K562 (cell line): ENCODE data around the gene PYGM. TPM values are rescaled to one million over a fixed set of nuclear protein-coding genes. Genes with fewer than 3 reads are reported as not detected.

Experiments used
- ATAC-seq: fragments of 200-7000 bp; cut with Tn5 transposase; 3 replicates; pipeline ENCODE4 v1.9.1; 2020; ENCODE audit warnings: moderate library complexity
- BruUV-seq: library from RNA; stranded (reverse); fragments of 400-500 nt; replicated peaks from 2 replicates; lab custom pipeline; 2021; lab: Mats Ljungman, UMichigan
- CTCF ChIA-PET: fragments of 300-600 bp; formaldehyde crosslinking; extraction: SDS; loops from one replicate; lab custom pipeline; 2021; ENCODE audit warnings: low intra/inter-chr PET ratio; lab: Yijun Ruan, JAX
- POLR2A ChIA-PET: fragments of 300-600, 350-650 bp; sonication (Branson Sonifier 250); formaldehyde crosslinking; extraction: SDS; loops from one replicate; lab custom pipeline; 2021; ENCODE audit warnings: antibody characterized with exemption, inconsistent platforms; lab: Yijun Ruan, JAX
- DNase-seq, 4 experiments: peaks; one replicate each; pipeline versions ENCODE4 v3.0.0 to v3.0.0-alpha.2; 2011 to 2018; ENCODE audit warnings: low spot score in 3 of 4, mixed read lengths in 3 of 4; ENCODE audit errors: extremely low read depth in 1 of 4
- FAIRE-seq: peaks from 2 replicates; lab custom pipeline; 2011; peaks lifted over from hg19 to GRCh38; lab: Jason Lieb, UNC
- H2AFZ ChIP-seq: 2 replicates; pipeline ENCODE4 v1.6.0; 2011; ENCODE audit warnings: low read depth, low read length, control low read depth, inconsistent platforms
- H3K27ac ChIP-seq: fragments of 200-600 bp; 3 replicates; pipeline ENCODE4 v1.8.0; 2011; ENCODE audit warnings: low read depth, mild to moderate bottlenecking, control low read depth, inconsistent platforms, low read length, moderate library complexity, mixed read lengths; ENCODE audit errors: extremely low read depth
- H3K27me3 ChIP-seq, 2 experiments: fragments of 300-600 bp in 1 of 2; 2 replicates in 1 of 2; 3 replicates in 1 of 2; pipeline versions ENCODE4 v1.6.0 to v1.8.0; 2011; ENCODE audit warnings: inconsistent platforms in 2 of 2, low read length in 2 of 2, mild to moderate bottlenecking in 1 of 2, mixed read lengths in 1 of 2, moderate library complexity in 1 of 2; ENCODE audit not compliant: control insufficient read depth in 2 of 2, insufficient read depth in 2 of 2
- H3K36me3 ChIP-seq: fragments of 300-600 bp; 3 replicates; pipeline ENCODE4 v1.8.0; 2011; ENCODE audit warnings: mild to moderate bottlenecking, low read length, inconsistent platforms; ENCODE audit not compliant: control insufficient read depth, insufficient read depth
- H3K4me1 ChIP-seq, 2 experiments: fragments of 200-600 bp in 1 of 2; replicated peaks in 1 of 2; 2 replicates in 1 of 2; 3 replicates in 1 of 2; pipeline versions ENCODE4 v1.5.1 to v1.8.0; 2011; ENCODE audit warnings: inconsistent platforms in 2 of 2, low read length in 2 of 2, mild to moderate bottlenecking in 1 of 2, mixed read lengths in 1 of 2, moderate library complexity in 1 of 2; ENCODE audit not compliant: control insufficient read depth in 2 of 2, insufficient read depth in 2 of 2
- H3K4me2 ChIP-seq: 2 replicates; pipeline ENCODE4 v1.6.1; 2011; ENCODE audit warnings: low read length, control low read depth, inconsistent platforms, mixed read lengths; ENCODE audit not compliant: insufficient read depth
- H3K4me3 ChIP-seq: fragments of 200-600 bp; sonication (generic), shearing (Covaris generic); 2 replicates; pipeline ENCODE4 v1.5.1; 2016; ENCODE audit warnings: control low read depth, inconsistent platforms
- H3K79me2 ChIP-seq: fragments of 200-600 bp; 3 replicates; pipeline ENCODE4 v1.8.0; 2011; ENCODE audit warnings: low read length, inconsistent platforms; ENCODE audit not compliant: control insufficient read depth, insufficient read depth
- H3K9ac ChIP-seq, 2 experiments: 2 replicates each; pipeline versions ENCODE4 v1.6.0 to v1.6.1; 2011; ENCODE audit warnings: low read depth in 2 of 2, low read length in 2 of 2, control low read depth in 1 of 2, inconsistent platforms in 1 of 2, mild to moderate bottlenecking in 1 of 2, mixed read lengths in 1 of 2; ENCODE audit not compliant: insufficient read depth in 1 of 2
- H3K9me1 ChIP-seq: one replicate; pipeline ENCODE4 v1.6.0; 2011; ENCODE audit warnings: inconsistent platforms, mild to moderate bottlenecking, low read length, moderate library complexity; ENCODE audit not compliant: control insufficient read depth, insufficient read depth
- H3K9me3 ChIP-seq: replicated peaks from 2 replicates; pipeline ENCODE4 v1.5.1; 2011; ENCODE audit warnings: low read depth, low read length, inconsistent platforms; ENCODE audit not compliant: control insufficient read depth, insufficient read depth
- H4K20me1 ChIP-seq: replicated peaks from 2 replicates; pipeline ENCODE4 v1.6.1; 2011; ENCODE audit warnings: low read length, inconsistent platforms, mixed read lengths; ENCODE audit not compliant: control insufficient read depth, insufficient read depth
- CBFB ChIP-seq: sonication (generic); formaldehyde crosslinking; IDR thresholded peaks from 2 replicates; pipeline ENCODE4 v1.4.0; 2020; ENCODE audit warnings: mild to moderate bottlenecking, missing genetic modification reagents
- E2F4 ChIP-seq: sonication (generic); formaldehyde crosslinking; IDR thresholded peaks from 2 replicates; pipeline ENCODE4 v1.8.0; 2022; ENCODE audit warnings: mild to moderate bottlenecking, low read depth, missing genetic modification reagents
- ESRRA ChIP-seq: fragments of 450-650 bp; IDR thresholded peaks from 2 replicates; pipeline ENCODE4 v1.6.1; 2014; ENCODE audit warnings: low read depth, mild to moderate bottlenecking, moderate library complexity, borderline replicate concordance
- ETV5 ChIP-seq: sonication (generic); formaldehyde crosslinking; IDR thresholded peaks from 2 replicates; pipeline ENCODE4 v1.4.0; 2020; ENCODE audit warnings: low read depth, mild to moderate bottlenecking, missing genetic modification reagents
- SLC30A9 ChIP-seq: fragments of 250-450 bp; sonication (Bioruptor Pico); IDR thresholded peaks from 2 replicates; pipeline ENCODE4 v1.8.0; 2022; ENCODE audit warnings: mild to moderate bottlenecking, moderate library complexity
- ZBTB7A ChIP-seq: IDR thresholded peaks from 2 replicates; pipeline ENCODE4 v1.6.1; 2011; ENCODE audit warnings: low read depth, mild to moderate bottlenecking, low read length, moderate library complexity, borderline replicate concordance; ENCODE audit not compliant: control insufficient read depth
- ZNF146 ChIP-seq: IDR thresholded peaks from one replicate; pipeline ENCODE4 v1.6.1; 2018; ENCODE audit warnings: missing compliant biosample characterization; ENCODE audit not compliant: unreplicated experiment
- ZSCAN29 ChIP-seq: fragments of 450-650 bp; IDR thresholded peaks from 2 replicates; pipeline ENCODE4 v1.6.1; 2017
- whole genome bisulfite sequencing: fragments of 100-300 bp; shearing (Covaris generic); methylation state at CpG from one replicate; pipeline ENCODE4 v1.1.6; 2016; ENCODE audit warnings: low coverage, mixed read lengths; ENCODE audit not compliant: insufficient coverage; ENCODE audit errors: missing lambda C conversion rate; 5-methylcytosine and 5-hydroxymethylcytosine counted together
- in situ Hi-C: fragments of 300-500 bp; cut with MboI; formaldehyde crosslinking; loops from 4 replicates; pipeline ENCODE4 v1.15.0; 2018; ENCODE audit warnings: inconsistent platforms, mixed read lengths
- intact Hi-C: fragments of 100-400 bp; cut with micrococcal nuclease; formaldehyde crosslinking; loops from 2 replicates; pipeline ENCODE4 v1.14.2; 2022
- polyA plus RNA-seq, 8 experiments: library from polyadenylated mRNA; depleted of rRNA in 4 of 8; stranded (reverse) in 5 of 8; unstranded in 3 of 8; fragments of >200 nt; fragmentation: Nextera tagmentation in 2 of 8; fragmentation: Illumina TruSeq in 1 of 8; extraction: Ambion mirVana in 2 of 8; extraction: Trizol in 1 of 8; gene quantifications; 2 replicates each; pipeline versions ENCODE4 v1.2.1 to v1.2.3, GENCODE V29; 2011 to 2014; ENCODE audit warnings: inconsistent platforms in 1 of 8, missing spikeins in 1 of 8
- total RNA-seq, 7 experiments: library from RNA; depleted of rRNA in 6 of 7; stranded (reverse); fragments of >200 nt in 6 of 7; fragmentation: Illumina TruSeq in 2 of 7; extraction: Trizol in 2 of 7; gene quantifications; 2 replicates each; pipeline versions ENCODE4 v1.2.1 to v1.2.3, GENCODE V29; 2011 to 2021; ENCODE audit warnings: low replicate concordance in 1 of 7
- TF ChIP-seq, protein P1 (sequence below): sonication (generic); formaldehyde crosslinking; IDR thresholded peaks from 2 replicates; pipeline ENCODE4 v1.8.0; 2022; ENCODE audit warnings: mild to moderate bottlenecking, missing genetic modification reagents

Gene PYGM
- total and polyA plus RNA-seq, 9 of the 15 experiments (the other 6 are each of a cell fraction or from before 2014, with no cell fraction given), result 0.07 to 1.5 (median 0.68) TPM

GRCh38 chr11:64741375-64742086 is 18.2 kb downstream of the PYGM start:
- POLR2A ChIA-PET, result interaction anchor here (1.1 to 1.5 kb wide), 3 partner anchors 8 to 38 kb away, joined by 3 to 5 read pairs (median 3); no protein-coding TSS in a partner anchor
- Histone ChIP-seq H4K20me1 (no peaks in the 10 kb centered on the region; the same call in 1 of the 2 replicates), H3K9me3 (no peaks in the 10 kb centered on the region)
- TF ChIP-seq ZBTB7A, result peak; percentile 20; the same call in 1 of the 2 replicates
- TF ChIP-seq, protein P1, sequence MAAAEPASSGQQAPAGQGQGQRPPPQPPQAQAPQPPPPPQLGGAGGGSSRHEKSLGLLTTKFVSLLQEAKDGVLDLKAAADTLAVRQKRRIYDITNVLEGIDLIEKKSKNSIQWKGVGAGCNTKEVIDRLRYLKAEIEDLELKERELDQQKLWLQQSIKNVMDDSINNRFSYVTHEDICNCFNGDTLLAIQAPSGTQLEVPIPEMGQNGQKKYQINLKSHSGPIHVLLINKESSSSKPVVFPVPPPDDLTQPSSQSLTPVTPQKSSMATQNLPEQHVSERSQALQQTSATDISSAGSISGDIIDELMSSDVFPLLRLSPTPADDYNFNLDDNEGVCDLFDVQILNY, result no peak
- TF ChIP-seq CBFB (CRISPR knock-in tag), result 0 out of 2 replicates have a peak, but pooled peaks have one; percentile 20
- no peak for TF ChIP-seq ZNF146 (CRISPR knock-in tag)
- TF ChIP-seq SLC30A9 (CRISPR knock-in tag), result no peak
- no peak for TF ChIP-seq E2F4 (CRISPR knock-in tag)
- TF ChIP-seq ETV5, result 0 out of 2 replicates have a peak, but pooled peaks have one; percentile 20
- no peak for TF ChIP-seq ESRRA
- no peak for TF ChIP-seq ZSCAN29
- TF ChIP-seq, all 486 proteins: peak for 3
- Histone ChIP-seq H3K27ac (no peak overlapping the region), H3K79me2 (no peaks in the 10 kb centered on the region), H3K36me3 (no peaks in the 10 kb centered on the region), H3K9ac (no peak overlapping the region), H2AFZ (no peak overlapping the region), H3K4me1 (peaks cover 12 to 69% of the 10 kb centered on the region in 2 experiments; a peak in 3 of 5 replicates), H3K4me3 (no peak overlapping the region), H3K27me3 (no peaks in the 10 kb centered on the region; a peak in 1 of 5 replicates), H3K4me2 (peak overlapping the region; percentile 77; the same call in 1 of the 2 replicates), H3K9me1 (no peaks in the 10 kb centered on the region)
- peak in 1 of 4 experiments; percentile 25 for DNase-seq
- no peak for FAIRE-seq
- no peak for ATAC-seq
- in situ Hi-C loops, result no loop called here
- CTCF ChIA-PET, result interaction anchor here (1.7 kb wide), 1 partner anchor 53 kb away, joined by 13 read pairs; no protein-coding TSS in a partner anchor
- BruUV-seq, result no TSS peak
- intact Hi-C loops, result loop anchor here (2.0 to 5.0 kb wide), 2 partner anchors 53 to 84 kb away; no protein-coding TSS in a partner anchor
- WGBS, result 52% methylated on average over 19 of the region's 24 CpGs
